ENCODE measurements around the gene VPS72.

GRCh38 chr1:151157067-151157531 lies 32.9 kb downstream of the VPS72 start:
- TF ChIP-seq POLR2A (IDR thresholded peaks at IDR 0.05) (no peak), CTCF (IDR thresholded peaks at IDR 0.05) (no peak)

Measured in ovary (tissue), 3 donors.